Activated CD8-positive, alpha-beta memory T cell treated with anti-CD3 and anti-CD28 coated beads, Interleukin-2, amount 50 U/mL, for 24 hours (primary cell): ENCODE data around the gene POU4F1.

Experiments used
- DNase-seq: peaks from one replicate; pipeline ENCODE4 v3.0.0-alpha.2; 2020; ENCODE audit errors: extremely low read depth

POU4F1 gene

DNA sequence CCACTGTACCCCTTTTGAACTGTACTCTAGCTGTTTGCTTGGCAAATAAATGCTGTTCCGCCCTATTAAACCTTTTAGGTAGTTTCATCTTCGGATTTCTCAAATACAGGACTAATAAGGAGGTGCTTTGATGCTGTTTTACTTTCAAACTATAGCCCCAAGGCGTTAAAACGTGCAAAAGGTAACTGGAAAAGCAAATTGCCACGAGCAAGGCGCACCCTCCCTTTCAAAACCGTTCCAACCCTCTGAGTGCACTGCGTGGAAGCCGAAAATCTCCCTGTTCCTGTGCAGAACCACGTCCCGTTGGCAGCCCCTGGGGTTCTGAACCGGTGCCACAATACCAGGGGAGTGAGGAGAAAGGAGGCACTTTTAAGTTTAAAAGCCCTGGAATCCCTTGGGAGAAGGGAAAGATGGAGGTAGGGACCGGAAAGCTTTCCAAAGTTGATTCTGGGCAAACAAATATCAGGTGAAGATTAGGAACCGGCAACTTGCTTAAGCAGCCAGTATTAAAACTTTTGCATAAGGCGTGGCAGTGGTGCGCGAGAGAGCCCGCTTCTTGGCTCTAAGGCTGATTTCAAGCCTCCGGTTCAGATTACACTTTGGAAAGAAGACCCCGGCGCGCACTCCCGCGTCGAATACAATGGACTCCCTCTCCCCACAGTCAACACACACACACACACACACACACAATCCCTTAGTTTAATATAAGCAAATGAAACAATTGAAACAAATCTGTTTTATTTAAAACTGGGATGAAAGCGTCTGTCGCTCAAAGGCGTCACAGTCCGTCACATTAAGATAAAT, 9.5 kb downstream of the POU4F1 start:
- DNase-seq: no peak

DNA sequence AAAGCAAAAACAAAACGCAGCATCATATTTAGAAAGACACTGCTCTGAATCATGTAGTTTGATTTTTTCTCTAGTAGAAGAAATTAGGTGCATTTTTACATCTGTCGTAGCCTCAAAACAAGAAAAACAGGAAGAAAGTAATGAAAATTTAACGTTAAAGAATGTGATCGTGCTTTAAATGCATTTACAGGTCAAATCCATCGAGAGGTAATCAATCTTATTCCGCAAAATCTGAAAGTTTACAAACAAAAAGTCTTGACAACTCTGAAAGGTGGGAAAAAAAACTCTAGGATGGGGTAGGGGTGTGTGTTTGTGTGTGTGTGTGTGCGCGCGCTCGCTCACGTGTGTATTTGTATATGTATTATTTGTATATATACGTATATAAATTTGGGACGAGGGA, 10.2 kb downstream of the POU4F1 start:
- DNase-seq: no peak

DNA sequence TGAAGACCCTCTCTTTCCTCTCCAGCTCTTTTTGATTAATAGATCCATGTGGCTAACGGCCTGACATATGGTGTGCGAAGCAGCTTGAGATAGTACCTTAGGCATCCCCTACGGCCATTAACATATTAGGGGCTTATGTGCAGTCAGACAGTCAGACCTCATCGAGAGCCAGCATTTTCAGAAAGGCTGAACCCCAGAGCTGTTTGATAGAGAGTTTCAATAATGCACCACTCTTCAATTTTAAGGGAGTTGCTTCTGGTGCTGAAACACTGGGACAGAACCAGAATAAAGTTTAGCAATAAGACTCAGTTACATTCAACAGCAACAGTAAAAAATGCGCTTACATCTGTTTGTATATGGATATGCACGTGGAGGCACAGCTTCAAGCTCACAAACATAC, 10.8 kb downstream of the POU4F1 start:
- no peak for DNase-seq

DNA sequence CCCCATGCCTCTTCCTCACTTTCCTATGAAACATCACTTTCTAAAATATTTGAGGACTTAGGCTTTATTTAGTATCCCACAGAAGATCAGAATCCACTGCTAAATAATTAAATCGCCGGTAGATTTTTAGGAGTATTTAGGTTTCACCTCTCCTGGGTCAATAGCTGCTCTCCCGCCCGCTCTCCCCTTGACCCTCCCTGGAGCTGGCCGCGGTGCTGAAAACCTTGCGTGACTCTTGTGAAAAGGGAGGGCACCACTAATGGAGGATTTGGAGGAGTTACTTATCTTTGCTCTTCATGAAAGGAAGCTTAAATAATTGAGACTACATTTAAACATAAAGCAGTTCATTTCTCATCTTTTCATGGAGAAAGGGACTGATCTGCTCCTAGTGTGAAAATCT, 14.1 kb downstream of the POU4F1 start:
- DNase-seq: no peak

DNA sequence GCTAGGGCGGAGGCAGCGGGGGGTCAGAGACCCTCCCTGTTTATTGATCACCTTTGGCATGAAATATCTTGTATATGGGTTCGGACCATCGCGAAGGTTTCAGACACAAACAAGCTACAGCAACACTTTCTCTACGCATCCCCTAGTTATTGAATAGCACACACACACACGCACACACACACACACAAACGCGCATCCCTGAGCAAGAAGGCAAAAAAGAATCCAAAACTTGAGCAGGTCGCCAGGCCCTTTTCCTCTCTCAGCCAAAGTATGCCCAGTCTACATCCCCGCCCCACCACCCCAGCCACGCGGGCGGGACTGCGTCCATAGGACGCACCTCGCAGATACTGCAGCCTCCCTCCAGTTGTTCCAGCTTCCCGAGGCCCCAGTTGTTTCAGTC, 16.0 kb downstream of the POU4F1 start:
- DNase-seq: no peak

GRCh38 chr13:78586706-78587105, 16.6 kb downstream of the POU4F1 start:
- no peak for DNase-seq

DNA sequence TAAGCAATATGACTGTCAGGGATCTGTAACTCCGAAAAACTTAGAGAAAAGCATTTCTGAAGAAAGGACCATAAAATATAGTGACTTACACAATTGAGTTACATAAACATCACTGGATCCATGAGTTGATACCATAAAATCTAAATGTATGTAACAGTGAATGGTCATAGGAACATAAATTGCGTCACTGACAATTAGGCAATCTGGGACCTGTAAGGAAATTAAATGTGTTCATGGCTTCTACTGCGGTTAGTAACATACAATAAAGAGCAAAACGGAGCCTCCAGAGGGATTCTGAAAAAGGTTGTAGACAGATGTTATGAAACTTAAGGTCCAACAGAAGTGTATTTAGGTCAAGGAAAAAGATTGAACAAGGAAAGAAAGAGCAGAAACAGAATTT, 27.1 kb downstream of the POU4F1 start:
- DNase-seq: no peak

GRCh38 chr13:78572459-78572858, 30.9 kb downstream of the POU4F1 start:
- no peak for DNase-seq

- DNase-seq: no peak
Observed at GRCh38 chr13:78569029-78569428, 34.3 kb downstream of the POU4F1 start.

GRCh38 chr13:78566631-78567030, 36.7 kb downstream of the POU4F1 start:
- no peak for DNase-seq

DNA sequence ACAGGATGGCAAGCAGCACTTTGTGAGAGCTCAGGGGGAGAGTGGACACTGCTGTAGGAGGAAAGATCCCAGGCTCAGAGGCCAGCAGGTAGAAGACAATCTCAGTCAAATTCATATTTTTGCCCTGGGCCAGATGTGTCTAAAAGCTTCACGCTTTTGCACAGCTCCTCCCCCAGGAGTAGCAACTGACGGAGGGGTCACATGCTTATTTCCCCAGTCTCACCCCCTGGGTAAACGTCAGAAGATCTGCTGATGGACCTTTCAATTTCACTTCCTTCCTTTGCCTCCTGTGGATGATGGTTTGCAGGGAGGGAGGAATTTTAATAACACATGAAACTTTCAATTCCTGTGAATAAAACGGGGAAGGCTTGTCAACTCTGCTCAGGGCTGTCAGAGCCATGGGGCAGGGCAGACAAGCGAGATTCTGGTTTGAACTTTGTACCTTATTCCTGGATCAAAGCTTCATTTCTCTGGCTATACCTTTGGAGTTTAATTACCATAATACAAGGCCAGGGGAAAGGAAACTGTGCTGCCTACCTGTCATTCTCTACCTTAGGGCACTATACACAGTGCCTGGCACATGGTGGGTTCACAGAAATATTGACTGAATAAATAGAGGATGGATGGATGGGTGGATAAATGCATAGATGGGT, 41.0 kb downstream of the POU4F1 start:
- no peak for DNase-seq
